ENCODE measurements around the gene PDE1A. TPM values are rescaled to one million over a fixed set of nuclear protein-coding genes. Genes with fewer than 3 reads are reported as not detected.

The PDE1A gene
- total and polyA plus RNA-seq, 8 donors = 0.60 to 4.2 (median 1.6) TPM

GRCh38 chr2:182359027-182359989 lies 67.5 kb downstream of the PDE1A start:
- ATAC-seq = peak; percentile 43 to 69 (median 64)
- DNase-seq = no peak

DNA sequence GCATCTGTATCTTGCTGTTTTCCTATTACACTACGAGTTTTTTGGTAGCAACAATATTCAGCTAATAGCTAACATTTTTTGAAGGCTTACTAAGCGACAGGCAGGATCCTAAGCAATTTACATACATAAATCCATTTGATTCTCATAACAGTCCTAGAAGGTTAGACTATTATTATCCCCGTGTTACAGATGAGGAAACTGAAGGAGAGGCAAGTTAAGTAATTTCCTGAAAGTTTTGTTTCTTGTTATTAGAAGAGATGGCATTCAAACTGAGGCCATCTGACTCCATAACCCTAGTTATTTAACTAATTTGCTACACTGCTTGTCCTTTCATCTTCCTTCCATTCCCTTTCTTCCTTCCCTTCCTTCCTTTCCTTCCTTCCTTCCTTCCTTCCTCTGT lies 68.2 kb downstream of the PDE1A start:
- WGBS, 2 donors = 65 to 77% methylated on average over 3 of the region's 3 CpGs
- intact Hi-C loops (cut with DNase I) = no loop called here
- no peak overlapping the region for H3K4me3 ChIP-seq
- DNase-seq (no peak), ATAC-seq (no peak), FAIRE-seq (no peak)
- no peaks in the 10 kb centered on the region for H3K9me3 ChIP-seq
- no peaks in the 10 kb centered on the region for H3K36me3 ChIP-seq
- peaks cover 14 to 19% (median 19%) of the 10 kb centered on the region in 3 donors for H3K4me1 ChIP-seq
- H3K27ac ChIP-seq = no peak overlapping the region
- H3K27me3 ChIP-seq = peaks cover 0 to 5% (median 0%) of the 10 kb centered on the region in 4 donors
- no peak for TF ChIP-seq CTCF (IDR thresholded peaks at IDR 0.05)

More at GRCh38 chr2:182359027-182359989, 67.5 kb downstream of the PDE1A start:
- no peaks in the 10 kb centered on the region for H3K36me3 ChIP-seq
- peak; percentile 5 for FAIRE-seq
- H3K4me3 ChIP-seq = no peak overlapping the region
- 43 to 44% methylated on average over 8 of the region's 8 CpGs for WGBS, 2 donors
- H3K27me3 ChIP-seq = peaks cover 0 to 5% (median 0%) of the 10 kb centered on the region in 4 donors
- H3K27ac ChIP-seq = peak overlapping the region in 1 of 4 donors; percentile 15
- H3K9me3 ChIP-seq = no peaks in the 10 kb centered on the region
- intact Hi-C loops (cut with DNase I) = no loop called here
- H3K4me1 ChIP-seq = peaks cover 14 to 19% (median 19%) of the 10 kb centered on the region in 3 donors
- TF ChIP-seq CTCF (IDR thresholded peaks at IDR 0.05) = no peak

GRCh38 chr2:182355815-182356214 lies 71.0 kb downstream of the PDE1A start:
- intact Hi-C loops (cut with DNase I) = no loop called here
- WGBS, 2 donors = 47 to 70% methylated on average over 1 of the region's 1 CpG
- no peaks in the 10 kb centered on the region for H3K36me3 ChIP-seq
- H3K27me3 ChIP-seq = peaks cover 0 to 5% (median 0%) of the 10 kb centered on the region in 4 donors
- H3K4me1 ChIP-seq = peaks cover 14 to 19% (median 16%) of the 10 kb centered on the region in 3 donors
- no peak for ATAC-seq
- H3K4me3 ChIP-seq = no peak overlapping the region
- TF ChIP-seq CTCF (IDR thresholded peaks at IDR 0.05) = no peak
- DNase-seq = no peak
- H3K9me3 ChIP-seq = no peaks in the 10 kb centered on the region
- H3K27ac ChIP-seq = no peak overlapping the region
- no peak for FAIRE-seq

DNA sequence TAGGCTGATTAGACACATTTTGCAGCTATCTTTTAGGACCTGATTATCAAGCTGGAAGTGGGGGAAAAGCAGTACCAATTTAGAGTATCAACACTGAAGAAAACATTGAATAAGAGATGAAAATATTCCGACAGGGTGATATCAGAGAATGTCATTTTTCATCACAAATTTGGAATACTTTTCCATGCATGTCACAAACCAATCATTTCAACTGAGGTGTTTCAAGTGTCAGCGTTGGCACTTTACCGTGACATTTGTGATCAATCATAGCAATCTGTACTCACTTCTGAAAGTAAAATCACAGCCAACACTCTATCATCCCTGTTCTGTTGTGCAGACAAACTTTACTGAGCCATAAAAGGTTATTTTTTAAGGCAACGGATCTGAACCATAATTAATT lies 75.4 kb downstream of the PDE1A start:
- intact Hi-C loops (cut with DNase I) = no loop called here
- Histone ChIP-seq H3K9me3 (no peaks in the 10 kb centered on the region), H3K4me3 (no peak overlapping the region), H3K4me1 (no peaks in the 10 kb centered on the region), H3K36me3 (no peaks in the 10 kb centered on the region), H3K27ac (no peak overlapping the region), H3K27me3 (no peaks in the 10 kb centered on the region)
- no peak for TF ChIP-seq CTCF (IDR thresholded peaks at IDR 0.05)
- WGBS, 2 donors = 77 to 87% methylated on average over 4 of the region's 4 CpGs
- DNase-seq (no peak), ATAC-seq (no peak), FAIRE-seq (no peak)

DNA sequence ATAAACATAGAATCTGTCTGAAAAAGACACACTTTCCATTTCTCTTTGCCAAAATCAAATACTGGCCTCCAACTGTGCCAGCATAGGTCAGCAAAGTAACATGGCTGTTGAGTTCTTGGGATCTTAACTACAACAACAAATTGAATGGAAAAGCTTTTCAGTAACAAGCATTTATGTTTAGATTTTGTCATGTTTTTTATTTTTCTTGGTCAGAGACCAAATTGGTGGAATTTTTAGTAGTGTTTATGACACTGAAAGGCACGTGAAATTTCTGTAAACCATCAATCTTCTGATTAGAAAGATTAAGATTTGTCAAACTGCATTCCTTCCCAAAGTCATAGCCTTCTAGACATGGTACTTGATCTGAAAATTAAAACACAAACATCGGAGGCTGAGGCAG lies 77.6 kb downstream of the PDE1A start:
- no peaks in the 10 kb centered on the region for H3K36me3 ChIP-seq
- H3K27me3 ChIP-seq = no peaks in the 10 kb centered on the region
- intact Hi-C loops (cut with DNase I) = no loop called here
- H3K4me1 ChIP-seq = no peaks in the 10 kb centered on the region
- no peak overlapping the region for H3K4me3 ChIP-seq
- FAIRE-seq (no peak), DNase-seq (no peak), ATAC-seq (no peak)
- H3K9me3 ChIP-seq = no peaks in the 10 kb centered on the region
- no peak for TF ChIP-seq CTCF (IDR thresholded peaks at IDR 0.05)
- WGBS, 2 donors = 54 to 71% methylated on average over 2 of the region's 2 CpGs
- no peak overlapping the region for H3K27ac ChIP-seq
